HuH-7 (cell line): ENCODE measurements around the gene HTR1B.

Experiments used
- DNase-seq: peaks from one replicate; pipeline ENCODE4 v3.0.0; 2011; ENCODE audit warnings: low spot score

The HTR1B gene

GRCh38 chr6:77455271-77455670, 8.0 kb downstream of the HTR1B start:
- DNase-seq, result no peak

GRCh38 chr6:77454386-77454785, 8.9 kb downstream of the HTR1B start:
- DNase-seq, result no peak

GRCh38 chr6:77451466-77451865, 11.8 kb downstream of the HTR1B start:
- DNase-seq, result no peak

GRCh38 chr6:77450924-77451323, 12.4 kb downstream of the HTR1B start:
- DNase-seq, result no peak

- DNase-seq, result no peak
These were observed 14.7 kb downstream of the HTR1B start for GRCh38 chr6:77448546-77448945.

GRCh38 chr6:77447254-77447653, 16.0 kb downstream of the HTR1B start:
- DNase-seq, result no peak

- no peak for DNase-seq
These were observed 17.0 kb downstream of the HTR1B start for GRCh38 chr6:77446249-77446648.

- DNase-seq, result no peak
These were observed 18.1 kb downstream of the HTR1B start for GRCh38 chr6:77445214-77445613.

GRCh38 chr6:77440206-77440976, 22.9 kb downstream of the HTR1B start:
- DNase-seq, result no peak

GRCh38 chr6:77433888-77434287, 29.4 kb downstream of the HTR1B start:
- DNase-seq, result no peak

GRCh38 chr6:77430504-77430903, 32.8 kb downstream of the HTR1B start:
- no peak for DNase-seq

- no peak for DNase-seq
These were observed 37.6 kb downstream of the HTR1B start for GRCh38 chr6:77425671-77426070.

- no peak for DNase-seq
These were observed 38.1 kb downstream of the HTR1B start for GRCh38 chr6:77425216-77425615.

- DNase-seq, result no peak
These were observed 38.5 kb downstream of the HTR1B start for GRCh38 chr6:77424761-77425160.

- DNase-seq, result no peak
These were observed 46.5 kb downstream of the HTR1B start for GRCh38 chr6:77416839-77417238.

- peak; percentile 1 for DNase-seq
These were observed 47.6 kb downstream of the HTR1B start for GRCh38 chr6:77415706-77416105.
